ELF-1 (cell line): ENCODE measurements around the gene TCF23.
"Not testable (repeated sequence)": the region's sequence is repeated elsewhere in the genome, so short reads cannot be mapped to it uniquely, and the experiment has no call there.

Source experiments
- DNase-seq: peaks from one replicate; pipeline ENCODE4 v3.0.0-alpha.2; 2016; ENCODE audit warnings: low read depth, low spot score

TCF23 gene

DNA sequence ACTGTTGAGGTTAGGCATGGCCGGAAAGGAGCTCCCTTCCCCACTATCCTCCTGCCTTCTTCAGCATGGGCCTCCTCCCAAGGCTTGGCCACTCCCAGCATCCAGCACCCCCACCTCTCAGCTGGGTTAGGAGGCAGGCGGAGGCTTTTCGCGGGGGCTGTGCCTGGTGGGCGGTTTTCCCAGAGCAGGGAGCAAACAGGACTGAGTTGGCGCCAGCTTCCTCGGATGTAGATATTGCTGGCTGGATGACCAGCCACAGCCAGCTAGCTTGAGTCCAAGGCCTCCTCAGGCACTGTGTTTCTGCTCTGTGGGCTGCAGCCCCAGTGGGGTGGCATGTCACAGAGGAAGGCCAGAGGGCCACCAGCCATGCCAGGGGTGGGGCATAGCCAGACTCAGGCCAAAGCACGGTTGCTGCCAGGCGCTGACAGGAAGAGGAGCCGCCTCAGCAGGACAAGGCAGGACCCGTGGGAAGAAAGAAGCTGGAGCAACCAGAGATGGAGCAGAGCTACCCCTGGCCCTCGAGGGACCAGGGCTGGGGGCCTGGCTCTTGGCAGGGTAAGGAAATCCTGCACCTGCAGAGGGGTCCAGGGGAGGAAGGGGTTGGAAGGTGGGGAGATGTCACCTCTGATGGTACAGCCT, at the start of gene TCF23:
TCF23 (plus strand) TSS at position 204 of the 639 bp plus-strand sequence; CDS start at position 334, 130 bp downstream.
- no peak for DNase-seq

DNA sequence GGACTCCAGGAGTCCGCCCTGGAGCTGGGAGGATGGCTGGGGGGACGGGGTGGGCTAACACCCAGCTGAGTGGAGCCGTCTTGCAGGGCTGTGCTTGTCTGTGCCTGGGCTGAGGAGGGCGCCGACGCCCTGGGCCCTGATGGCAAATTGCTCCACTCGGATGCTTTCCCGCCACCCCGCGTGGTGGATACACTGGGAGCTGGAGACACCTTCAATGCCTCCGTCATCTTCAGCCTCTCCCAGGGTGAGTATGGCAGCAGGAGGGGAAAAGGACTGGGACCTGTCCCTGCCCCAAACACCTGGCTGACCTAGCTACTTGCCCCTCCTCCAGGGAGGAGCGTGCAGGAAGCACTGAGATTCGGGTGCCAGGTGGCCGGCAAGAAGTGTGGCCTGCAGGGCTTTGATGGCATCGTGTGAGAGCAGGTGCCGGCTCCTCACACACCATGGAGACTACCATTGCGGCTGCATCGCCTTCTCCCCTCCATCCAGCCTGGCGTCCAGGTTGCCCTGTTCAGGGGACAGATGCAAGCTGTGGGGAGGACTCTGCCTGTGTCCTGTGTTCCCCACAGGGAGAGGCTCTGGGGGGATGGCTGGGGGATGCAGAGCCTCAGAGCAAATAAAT, 49.4 kb upstream of the TCF23 start:
- no peak for DNase-seq

GRCh38 chr2:27100036-27100435, 48.8 kb upstream of the TCF23 start:
- DNase-seq: no peak

- no peak for DNase-seq
Measured at GRCh38 chr2:27102329-27102728, 46.5 kb upstream of the TCF23 start.

DNA sequence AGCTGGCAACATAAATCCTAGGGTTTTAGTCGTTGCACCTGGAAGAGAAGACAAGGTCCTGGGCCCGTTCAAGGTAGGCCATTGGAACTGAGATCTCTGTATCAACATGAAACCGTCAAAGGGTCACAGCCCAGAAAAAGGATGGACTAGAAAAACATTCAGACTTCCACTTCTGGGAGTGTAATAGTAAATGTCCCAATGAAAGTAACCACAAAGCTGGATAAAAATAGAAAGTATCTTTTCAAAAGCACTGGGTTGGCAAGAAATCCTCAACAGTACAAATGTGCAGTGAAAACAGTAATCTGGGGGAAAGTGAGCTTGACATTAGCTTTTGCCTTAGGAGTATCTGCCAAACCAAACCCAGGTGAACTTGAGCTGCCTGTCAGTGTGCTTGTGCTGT, 42.8 kb upstream of the TCF23 start:
- no peak for DNase-seq

DNA sequence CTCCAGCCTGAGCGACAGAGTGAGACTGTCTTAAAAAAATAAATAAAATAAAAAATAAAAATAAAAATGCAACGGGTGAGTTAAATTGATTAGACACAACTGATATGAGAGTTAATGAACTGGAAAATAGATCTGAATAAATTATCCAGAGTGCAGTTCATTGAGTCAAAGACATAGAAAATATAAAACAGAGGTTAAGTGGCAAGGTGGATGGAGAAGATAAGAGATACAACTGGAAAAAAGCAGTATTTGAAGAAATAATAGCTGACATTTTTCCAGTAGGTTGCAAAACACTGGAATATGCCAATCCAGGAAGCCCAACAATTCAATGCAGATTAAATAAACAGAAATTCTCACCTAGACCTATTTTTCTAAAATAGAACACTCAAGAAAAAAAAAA, 40.6 kb upstream of the TCF23 start:
- DNase-seq: no peak

GRCh38 chr2:27109083-27109482, 39.7 kb upstream of the TCF23 start:
- no peak for DNase-seq

DNA sequence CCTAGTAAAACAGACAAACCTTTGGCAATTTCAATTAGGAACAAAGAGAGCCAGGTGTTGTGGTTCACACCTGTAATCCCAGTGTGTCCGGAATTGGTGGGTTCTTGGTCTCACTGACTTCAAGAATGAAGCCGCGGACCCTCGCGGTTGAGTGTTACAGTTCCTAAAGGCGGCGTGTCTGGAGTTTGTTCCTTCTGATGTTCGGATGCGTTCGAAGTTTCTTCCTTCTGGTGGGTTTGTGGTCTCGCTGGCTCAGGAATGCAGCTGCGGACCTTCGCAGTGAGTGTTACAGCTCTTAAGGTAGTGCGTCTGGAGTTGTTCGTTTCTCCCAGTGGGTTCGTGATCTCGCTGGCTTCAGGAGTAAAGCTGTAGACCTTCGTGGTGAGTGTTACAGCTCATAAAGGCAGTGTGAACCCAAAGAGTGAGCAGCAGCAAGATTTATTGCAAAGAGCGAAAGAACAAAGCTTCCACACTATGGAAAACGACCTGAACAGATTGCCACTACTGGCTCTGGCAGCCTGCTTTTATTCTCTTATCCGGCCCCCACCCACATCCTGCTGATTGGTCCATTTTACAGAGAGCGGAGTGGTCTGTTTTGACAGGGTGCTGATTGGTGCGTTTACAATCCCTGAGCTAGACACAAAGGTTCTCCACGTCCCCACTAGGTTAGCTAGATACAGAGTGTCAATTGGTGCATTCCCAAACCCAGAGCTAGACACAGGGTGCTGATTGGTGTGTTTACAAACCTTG, 38.0 kb upstream of the TCF23 start:
- not testable (repeated sequence) for DNase-seq

- not testable (repeated sequence) for DNase-seq
Measured at GRCh38 chr2:27111392-27112078, 37.3 kb upstream of the TCF23 start.

DNA sequence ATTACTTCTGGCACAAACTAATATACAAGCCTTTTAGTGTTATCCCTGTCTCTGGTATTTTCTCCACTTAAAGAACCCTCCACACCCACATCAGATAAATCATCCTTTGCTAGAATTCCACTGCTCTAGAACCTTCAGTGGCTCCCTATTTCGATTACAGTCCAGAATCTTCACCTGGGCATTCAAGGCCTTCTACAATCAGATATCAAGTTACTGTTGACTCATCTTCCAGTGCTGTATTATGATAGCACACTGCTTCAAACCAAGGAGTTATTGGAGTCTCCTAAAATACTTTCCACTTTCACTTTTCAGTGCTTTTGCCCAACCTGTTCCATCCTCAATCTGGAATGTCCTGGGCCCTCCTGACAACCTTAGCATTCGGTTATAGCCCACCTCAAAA, 33.3 kb upstream of the TCF23 start:
- DNase-seq: no peak

GRCh38 chr2:27117995-27118524, 30.7 kb upstream of the TCF23 start:
- no peak for DNase-seq

- DNase-seq: peak; percentile 62
Measured at GRCh38 chr2:27118525-27119329, 30.1 kb upstream of the TCF23 start, which contains the start of gene CGREF1. TSS of gene CGREF1 (minus strand) at chr2:27119128. CDS start at chr2:27104366, 14,762 bp downstream.

- not testable (repeated sequence) for DNase-seq
Measured at GRCh38 chr2:27119330-27119670, 29.5 kb upstream of the TCF23 start.

DNA sequence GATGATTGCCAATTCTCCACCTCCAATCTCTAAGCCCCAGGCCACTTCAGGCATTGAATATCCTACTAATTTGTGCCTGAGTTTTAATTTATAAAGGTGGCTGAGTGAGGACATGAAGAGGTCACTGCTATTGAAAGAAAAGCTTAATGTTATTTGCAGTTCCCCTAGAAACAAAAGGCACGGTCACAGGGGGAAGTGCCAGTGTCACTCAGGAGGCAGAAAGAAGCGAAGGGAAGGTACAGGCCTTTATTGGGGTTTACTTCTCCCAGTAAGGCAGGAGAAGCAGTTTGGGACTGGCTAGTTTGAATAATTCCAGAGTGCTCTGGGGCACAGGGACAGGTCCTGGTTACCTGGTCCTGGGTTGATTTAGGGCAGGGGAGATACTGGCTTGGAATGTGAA, 26.9 kb upstream of the TCF23 start:
- DNase-seq: no peak

DNA sequence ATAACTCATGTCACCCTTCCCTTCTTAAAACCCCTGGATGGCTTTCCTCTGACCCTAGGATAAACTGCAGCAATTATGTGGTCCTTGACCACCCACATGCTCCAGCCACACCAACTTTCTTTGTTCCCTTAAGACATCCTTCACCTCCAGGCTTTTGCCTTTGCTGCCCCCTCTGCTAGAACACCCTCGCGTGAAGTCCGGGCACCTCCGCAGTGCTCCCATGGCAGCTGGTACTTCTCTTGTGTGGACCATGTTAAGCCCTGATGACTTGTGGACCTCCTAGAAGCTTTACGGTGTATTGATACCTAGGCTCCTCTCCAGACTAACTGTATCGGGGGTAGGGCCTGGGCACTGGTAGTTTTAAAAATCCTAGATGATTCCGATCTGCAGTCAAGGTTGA, 26.0 kb upstream of the TCF23 start:
- no peak for DNase-seq

- DNase-seq: peak; percentile 40
Measured at GRCh38 chr2:27123302-27124150, 25.3 kb upstream of the TCF23 start, which contains the start of gene ABHD1. TSS of gene ABHD1 (plus strand) at chr2:27123815. CDS start at chr2:27123949, 134 bp downstream.

GRCh38 chr2:27125104-27125503, 23.7 kb upstream of the TCF23 start:
- no peak for DNase-seq

DNA sequence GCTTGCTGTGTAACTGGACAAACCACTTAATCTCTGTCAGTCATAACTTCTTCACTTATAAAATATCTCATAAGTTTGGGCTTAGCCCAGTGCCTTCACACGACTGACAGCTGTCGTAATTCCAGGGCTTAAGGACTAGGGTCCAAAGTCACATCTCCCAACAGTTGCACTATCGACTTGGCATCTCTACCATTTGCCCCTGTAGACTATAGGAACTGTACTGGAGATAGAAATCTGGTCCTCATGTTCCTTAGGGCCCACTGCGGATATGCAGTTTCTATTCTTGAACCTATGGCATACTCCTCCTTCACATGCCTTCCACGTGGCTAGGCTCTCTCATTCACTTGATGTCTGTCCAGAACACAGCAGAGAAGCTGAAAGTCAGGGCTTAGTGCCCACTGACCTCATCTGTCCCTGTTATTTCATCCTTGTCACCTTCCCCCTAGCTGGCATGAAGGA, 22.5 kb upstream of the TCF23 start:
- DNase-seq: no peak

- DNase-seq: no peak
Measured at GRCh38 chr2:27127883-27128667, 20.7 kb upstream of the TCF23 start.
